Prostate gland (tissue), 2 donors: ENCODE data around the gene TBCEL.

ENCODE experiments used
- POLR2A ChIP-seq: fragments of 450-650 bp; IDR thresholded peaks from one replicate; pipeline ENCODE4 v1.6.1; 2016; ENCODE audit warnings: antibody characterized with exemption, mild to moderate bottlenecking
- POLR2AphosphoS5 ChIP-seq: sonication (generic); formaldehyde crosslinking; IDR thresholded peaks from one replicate; pipeline ENCODE4 v1.6.1; 2017; ENCODE audit warnings: antibody characterized with exemption
- TF ChIP-seq, protein P1 (sequence below), 4 experiments: fragments of 200-600 bp in 2 of 4; fragments of 450-650 bp in 2 of 4; sonication (generic) in 2 of 4; IDR thresholded peaks; 1 replicate in 3 of 4; 2 replicates in 1 of 4; pipeline ENCODE4 v1.5.1; 2016 to 2019; ENCODE audit warnings: antibody characterized with exemption in 4 of 4, mild to moderate bottlenecking in 2 of 4, moderate library complexity in 2 of 4

DNA sequence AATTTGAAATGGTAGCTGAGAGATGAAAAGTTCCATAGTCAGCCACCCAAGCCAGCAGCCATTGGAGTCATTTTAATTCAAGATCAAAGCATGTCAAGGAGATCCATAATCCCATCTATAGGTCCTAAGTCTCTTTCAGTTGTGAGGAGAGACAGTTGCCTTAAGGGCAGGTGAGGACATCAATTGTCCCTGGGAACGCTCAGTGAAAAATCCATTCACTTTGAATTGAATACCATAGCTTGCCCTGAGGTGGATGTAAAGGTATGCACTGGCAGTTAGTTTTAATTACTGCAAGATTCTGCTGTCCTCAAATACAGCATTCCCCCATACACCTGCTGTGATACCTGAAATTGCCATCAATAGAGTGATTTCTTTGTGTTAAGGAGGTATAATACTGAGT, 25.3 kb upstream of the TBCEL start:
- TF ChIP-seq POLR2A, result no peak
- TF ChIP-seq, protein P1, sequence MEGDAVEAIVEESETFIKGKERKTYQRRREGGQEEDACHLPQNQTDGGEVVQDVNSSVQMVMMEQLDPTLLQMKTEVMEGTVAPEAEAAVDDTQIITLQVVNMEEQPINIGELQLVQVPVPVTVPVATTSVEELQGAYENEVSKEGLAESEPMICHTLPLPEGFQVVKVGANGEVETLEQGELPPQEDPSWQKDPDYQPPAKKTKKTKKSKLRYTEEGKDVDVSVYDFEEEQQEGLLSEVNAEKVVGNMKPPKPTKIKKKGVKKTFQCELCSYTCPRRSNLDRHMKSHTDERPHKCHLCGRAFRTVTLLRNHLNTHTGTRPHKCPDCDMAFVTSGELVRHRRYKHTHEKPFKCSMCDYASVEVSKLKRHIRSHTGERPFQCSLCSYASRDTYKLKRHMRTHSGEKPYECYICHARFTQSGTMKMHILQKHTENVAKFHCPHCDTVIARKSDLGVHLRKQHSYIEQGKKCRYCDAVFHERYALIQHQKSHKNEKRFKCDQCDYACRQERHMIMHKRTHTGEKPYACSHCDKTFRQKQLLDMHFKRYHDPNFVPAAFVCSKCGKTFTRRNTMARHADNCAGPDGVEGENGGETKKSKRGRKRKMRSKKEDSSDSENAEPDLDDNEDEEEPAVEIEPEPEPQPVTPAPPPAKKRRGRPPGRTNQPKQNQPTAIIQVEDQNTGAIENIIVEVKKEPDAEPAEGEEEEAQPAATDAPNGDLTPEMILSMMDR (IDR thresholded peaks at IDR 0.05), result no peak
- TF ChIP-seq POLR2AphosphoS5, result no peak
